NCI-H2081 (cell line): ENCODE data around the gene SYT15.

Experiments
- DNase-seq, 2 experiments: peaks; one replicate each; lab custom pipeline; 2025; lab: John Stamatoyannopoulos, UW

SYT15 gene

DNA sequence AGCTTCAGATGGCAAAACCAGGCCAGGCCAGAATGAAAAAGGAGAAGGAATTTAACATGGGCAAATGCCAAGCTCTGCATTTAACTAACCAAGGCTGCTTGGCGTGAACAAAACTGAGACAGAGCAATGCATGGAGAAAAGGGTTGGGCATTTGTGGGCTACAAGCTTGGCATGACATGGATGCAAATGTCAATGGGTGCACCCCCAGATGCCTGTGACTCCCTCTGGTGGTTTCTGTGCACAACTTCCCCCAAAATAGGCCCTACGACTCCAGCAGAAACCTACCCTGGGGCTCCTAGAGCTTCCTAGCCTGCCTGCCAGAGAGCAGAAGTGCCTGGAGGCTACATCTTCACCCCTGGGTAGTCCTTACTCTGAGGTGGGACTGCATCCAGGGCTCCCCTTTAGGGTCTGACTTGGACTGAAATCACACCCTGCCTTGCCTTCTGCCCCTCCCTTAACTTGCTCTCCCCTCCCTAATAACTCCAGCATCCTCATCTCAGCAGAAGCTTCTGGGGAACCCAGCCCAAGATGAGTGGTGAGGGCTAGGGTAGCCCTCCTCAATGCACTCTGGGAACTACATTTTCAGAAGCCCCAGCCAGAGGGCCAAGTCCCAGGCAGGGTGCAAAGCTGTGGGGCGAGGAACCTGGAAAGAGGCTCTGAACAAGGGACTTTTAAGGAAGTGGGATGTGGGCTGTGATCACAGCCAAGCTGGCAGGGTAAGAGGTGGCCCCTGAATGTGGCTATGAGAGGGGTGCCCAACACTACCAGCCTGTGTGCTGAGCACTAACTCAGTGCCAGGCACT lies 33.7 kb upstream of the SYT15 start:
- DNase-seq: no peak

DNA sequence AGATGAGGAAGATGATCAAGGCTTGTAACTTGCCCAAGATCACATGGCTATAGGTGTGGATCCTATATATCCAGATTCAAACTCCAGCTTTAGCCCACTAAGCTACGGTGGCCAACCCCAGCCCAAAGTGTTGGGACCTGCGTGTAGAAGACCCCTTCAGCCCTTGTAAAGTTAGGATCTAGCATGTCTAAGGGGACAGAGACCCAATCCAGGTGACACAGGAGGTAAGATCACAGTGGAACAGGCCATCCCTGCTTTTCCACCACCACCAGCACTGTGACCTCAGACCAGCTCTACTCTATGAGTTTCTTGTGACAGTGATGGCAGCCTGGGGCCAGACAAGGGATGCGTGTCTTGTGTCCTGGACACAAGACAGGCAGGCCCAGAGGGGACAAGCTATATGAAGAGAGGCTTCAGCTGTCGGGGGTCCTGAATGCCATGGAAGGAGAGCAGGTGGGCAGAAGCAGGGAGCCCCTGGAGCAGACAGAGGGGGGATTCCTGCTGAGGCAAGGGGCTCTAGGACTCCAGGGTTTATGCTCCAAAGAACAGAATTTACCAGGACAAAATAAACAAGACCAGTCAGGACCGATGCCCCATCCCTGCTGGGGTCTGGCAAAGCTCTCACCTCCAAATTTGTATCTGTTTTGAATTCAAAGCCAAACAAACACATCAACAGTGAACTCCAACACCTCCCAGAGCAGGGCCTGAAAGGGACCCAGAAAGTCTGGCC lies 32.9 kb upstream of the SYT15 start:
- no peak for DNase-seq

DNA sequence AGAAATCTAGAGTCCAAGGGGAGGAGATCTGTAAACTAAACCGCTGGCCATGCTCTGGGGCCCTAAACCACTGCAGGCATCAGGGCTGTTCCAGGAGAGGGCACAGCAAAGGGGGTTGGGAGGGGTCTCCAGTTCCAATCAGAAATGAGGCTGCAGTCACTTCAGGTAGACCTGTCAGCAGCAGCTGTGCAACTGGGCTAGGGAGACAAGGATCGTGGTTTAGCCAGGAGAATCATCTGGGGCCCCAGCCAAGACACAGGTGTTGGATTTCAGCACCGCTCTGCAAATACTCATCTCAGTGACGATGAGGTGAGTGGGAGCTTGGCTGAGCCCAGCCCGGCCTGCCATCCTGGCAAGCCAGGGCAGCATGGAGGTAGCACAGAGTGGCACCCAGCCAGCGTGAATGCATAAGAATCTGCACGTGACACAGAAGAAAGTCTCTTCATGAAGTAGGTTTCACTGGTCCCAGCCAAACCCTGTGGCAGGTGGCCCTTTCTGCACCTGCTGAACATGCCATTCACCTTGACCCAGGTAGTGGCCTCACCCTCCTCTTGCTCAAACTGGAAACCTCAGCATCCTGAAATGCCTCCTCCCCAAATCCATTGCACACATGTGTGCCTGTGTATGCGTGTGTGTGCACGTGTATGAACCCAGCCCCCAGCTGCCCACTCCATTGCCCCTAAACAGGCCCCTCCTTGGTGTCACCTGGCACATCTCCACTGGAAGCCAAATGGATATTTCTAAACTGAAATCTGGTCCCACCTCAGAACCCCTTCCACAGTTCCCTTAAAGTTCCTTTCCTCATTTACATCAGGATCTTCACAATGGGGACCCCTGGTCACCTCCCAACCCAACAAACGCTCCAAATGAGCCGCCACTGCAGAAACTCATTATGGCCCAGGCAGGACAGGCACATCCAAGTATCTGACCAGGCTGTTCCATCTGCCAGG lies 32.1 kb upstream of the SYT15 start:
- DNase-seq: no peak

DNA sequence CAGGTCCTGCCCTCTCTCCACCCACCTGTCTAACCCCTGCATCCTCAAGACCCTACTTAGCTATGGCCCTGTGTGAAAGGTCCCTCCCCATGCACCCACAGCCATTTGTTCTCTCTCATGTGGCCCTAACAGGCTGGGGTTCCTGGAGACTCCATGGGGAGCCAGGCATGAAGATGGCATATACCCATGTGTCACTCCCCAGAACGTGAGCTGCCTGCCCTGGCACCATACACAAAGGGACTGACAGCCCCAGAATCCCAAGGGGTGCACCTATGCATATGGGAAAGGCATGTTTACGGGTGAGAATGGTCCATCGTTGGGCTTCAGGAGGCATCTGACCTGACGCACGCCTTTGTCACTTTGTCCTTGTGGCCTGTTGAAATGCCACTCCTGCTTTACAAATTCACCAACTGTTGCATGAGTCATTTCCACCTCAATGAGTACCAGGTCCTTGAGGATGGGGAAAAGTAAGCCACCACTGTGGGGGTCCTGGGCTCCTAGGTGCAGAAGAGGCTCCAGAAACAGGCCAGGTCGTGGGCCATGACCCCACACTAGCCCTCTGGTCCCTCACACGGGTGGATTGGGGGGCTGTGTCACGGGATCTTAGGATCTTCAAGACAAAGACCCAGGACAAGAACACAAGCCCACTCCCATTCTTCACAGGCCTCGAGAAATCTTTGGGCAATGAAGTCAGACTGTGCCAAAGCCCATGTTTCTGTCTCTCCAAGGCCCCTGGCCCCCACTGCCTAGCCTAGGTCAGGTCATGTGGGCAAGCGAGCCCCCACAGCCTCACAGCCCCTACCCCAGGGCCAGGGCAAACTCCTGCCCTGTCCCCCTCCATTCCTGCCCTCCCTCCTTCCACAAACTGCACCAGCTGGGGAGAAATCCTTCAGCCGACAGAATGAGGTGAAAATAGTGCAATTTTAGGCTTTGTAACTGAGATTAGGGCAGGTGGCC lies 31.1 kb upstream of the SYT15 start:
- DNase-seq: no peak

DNA sequence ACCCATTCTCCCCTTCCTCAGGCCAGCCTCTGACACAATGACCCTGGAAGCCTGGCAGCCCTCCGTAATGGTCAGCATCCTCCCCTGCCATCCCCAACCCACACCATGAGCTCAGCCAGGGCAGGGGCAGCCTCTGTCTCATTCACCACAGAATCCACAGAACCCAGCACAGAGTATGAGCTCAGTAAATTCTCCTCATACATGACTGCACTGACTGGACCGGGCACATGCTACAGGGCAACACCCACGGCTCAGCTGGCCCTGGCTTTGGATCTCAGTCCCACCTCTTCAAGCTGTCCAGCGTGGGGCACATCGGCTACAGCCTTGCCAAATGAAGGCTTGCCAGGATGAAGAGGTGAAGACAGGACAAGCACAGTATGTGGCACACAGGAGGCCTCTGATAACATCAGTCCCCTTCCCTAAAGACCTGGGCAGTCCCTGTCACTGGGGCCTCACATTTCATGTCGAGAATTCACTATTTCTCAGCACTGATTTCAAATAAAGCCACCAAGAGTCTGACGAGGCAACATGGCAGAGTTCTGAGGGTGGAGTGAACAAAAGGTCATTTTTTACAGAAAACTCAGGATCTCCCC lies 30.3 kb upstream of the SYT15 start:
- DNase-seq: no peak

DNA sequence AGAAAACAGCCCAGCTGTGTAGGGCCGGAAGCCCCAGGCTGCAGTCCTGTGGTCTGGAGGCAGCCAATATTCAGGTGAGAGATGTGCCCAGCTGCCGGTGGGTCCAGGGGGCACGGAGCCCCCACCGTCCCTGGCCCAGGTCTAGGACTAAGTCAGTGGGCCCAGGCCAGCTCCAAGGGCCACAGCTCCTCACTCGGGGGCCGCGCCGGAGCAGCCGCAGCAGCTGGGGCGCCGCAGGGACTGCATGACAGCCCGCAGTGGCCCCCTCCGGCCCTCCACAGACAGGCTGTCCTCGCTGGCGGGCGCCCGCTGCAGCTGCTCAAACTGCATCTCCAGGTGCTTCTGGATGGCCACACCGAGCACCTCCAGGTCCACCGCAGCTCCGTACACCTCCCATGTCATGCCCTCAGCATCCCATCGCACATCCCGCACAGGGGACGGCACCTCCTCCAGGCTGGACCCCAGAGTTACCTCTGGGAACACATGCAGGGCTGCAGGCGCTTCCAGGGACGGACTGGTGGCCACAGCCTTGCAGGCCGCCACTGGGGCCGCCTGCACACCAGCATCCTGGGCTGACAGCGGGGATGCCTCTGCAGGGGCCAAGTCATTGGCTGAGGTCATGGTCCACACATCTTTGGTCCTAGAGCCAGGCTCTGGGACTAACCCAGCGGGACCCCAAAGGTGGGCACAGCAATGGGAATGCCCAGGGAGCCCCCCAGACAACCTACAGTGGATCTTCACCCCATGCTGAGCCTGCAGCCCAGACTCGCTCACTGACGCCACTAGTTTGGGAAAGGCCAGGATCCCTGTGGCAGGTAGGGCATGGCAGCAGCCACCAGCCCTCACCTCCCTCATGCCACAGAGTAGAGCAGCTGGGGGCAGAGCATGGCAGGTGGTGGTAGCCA lies 29.5 kb upstream of the SYT15 start:
- no peak for DNase-seq

DNA sequence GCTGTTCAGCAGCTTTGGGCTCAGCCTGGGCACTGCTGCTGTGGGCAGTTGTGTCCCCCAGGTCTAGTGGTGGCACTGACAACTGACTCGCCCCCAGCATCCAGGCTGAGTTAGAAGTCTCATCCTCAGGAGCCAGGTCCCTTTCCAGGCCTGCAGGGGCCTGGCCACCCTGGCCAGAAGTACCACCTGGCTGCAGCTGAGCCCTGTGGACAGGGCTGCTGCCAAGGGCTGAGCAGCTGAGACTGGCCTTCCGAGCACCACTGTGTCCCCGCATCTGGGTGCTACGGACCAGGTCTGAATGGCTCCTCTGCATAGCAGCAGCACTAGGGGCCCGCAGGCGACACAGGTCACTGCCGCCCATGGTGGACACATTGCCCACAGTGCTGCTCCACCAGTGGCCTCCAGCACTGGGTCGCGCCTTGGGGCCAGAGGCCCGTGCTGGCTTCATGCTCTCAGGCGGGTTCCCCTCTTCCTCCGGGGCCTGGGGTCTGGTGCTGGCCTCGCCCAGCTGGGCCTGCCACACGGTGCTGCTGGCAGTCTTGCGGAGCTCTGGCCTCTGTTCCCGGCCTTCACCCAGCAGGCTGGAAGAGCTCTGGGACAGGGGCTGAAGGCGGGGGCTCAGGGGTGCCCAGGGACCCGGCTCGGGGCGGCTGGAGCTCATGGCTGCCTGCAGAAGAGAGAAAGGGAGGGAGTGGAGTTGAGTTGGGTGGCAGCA lies 28.7 kb upstream of the SYT15 start:
- no peak for DNase-seq

DNA sequence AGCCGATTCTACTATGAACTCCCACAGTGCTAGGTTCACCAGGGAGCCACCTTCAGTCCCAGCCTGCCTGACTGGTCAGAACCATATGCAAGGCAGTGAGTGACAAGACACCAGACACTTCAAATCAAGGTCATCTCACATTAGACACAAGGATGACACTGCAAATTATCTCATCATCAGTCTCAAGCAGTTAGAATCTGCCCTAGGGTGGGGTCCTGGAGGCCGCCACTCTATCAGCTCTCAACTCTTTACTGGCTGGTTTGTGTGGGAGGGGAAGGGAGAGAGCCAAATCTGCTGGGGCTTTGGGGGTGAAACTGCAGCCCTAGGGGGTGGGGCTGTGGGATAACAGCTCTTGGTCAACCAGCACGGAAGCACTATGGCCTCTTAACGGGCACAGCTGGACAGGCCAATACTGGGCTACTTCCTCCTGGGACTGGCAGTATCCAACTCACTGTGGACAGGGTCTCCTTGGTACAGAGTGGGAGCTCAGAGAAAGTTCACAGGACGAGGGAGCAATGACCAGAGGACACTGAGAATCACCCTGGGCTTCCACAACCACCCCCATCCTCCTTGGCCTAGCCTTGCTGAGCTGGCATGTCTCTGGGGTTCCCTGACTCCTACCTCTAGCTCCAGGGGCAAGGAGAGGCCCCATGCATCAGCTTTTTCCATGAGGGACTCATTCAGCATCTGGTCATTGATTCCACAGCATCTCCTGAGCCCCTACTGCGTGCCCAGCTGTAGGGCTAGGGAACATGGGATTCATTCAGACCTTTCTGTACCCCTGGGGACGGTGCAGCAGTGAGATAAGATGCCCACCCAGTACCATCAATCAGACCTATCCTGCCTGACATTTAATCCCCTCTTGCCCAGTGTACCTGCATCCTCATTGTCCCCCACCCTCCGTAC lies 27.9 kb upstream of the SYT15 start:
- no peak for DNase-seq

DNA sequence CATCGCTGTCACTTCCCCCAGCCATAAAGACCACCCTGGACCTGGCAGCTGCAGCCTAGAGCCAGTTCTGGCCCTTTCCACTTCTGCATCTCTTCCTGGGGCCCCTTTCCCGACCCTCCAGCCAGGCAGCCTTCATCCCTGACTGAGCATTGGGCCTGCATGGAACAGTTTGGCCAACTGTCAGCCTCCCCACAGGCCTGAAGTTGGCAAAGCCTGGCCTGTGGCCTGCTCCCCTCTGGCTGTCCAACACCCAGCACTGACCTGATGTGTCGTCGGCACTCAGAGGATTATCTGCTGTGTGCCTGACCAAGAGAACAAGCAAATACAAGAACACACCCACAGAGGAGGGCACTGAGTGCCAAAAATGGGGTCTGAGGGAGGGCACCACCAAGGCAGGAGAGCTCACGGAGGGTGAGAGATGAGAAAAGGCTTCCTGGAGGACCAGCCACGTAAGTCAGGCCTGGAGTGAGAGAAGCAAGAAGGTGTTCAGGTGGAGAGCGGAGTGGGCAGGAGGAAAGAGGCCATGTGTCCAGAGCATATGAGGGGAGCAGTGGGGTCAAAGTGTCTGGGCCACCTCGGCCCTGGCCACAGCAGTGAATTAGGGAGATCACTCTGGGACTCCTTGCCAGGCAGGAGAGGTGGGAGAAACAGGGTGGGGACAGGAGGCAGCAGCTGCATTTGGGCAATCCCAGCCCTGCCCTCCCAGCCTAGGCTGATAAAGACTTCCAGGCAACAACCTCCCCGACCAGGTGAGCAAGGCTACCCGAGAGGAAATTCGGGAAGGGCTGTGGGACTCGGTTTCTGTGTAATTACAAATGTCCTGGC lies 27.0 kb upstream of the SYT15 start:
- DNase-seq: no peak

DNA sequence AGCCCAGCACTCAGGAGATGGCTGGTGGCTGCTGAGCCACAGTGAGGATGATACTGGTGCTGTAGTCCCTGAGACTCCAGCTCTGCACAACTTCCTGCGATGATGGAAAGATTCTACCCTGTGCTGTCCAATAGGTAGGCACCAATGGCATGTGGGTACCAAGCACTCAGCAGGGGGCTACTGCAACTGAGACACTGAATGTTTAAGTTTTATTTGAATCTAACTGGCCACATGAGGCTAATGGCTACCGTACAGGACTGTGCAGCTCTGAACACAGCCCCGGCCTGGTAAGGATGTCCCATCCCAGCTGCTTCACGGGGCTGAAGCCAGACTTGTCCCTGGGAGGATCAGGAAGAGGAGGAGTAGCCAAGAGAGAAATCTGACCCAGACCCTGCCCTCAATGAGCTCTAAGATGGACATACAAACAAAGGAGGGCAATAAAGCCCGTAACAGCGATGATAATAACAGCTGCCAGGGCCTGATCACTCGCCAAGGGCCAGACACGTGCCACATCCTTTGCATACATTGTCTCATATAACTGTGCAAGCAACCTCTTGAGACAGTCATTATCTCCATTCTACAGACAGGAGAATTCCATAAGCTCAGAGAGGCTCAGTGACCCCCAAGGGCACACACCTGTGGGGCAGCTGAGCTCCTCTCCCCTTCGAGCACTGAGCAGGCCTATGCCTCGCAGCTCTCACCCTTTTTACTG lies 26.2 kb upstream of the SYT15 start:
- no peak for DNase-seq

DNA sequence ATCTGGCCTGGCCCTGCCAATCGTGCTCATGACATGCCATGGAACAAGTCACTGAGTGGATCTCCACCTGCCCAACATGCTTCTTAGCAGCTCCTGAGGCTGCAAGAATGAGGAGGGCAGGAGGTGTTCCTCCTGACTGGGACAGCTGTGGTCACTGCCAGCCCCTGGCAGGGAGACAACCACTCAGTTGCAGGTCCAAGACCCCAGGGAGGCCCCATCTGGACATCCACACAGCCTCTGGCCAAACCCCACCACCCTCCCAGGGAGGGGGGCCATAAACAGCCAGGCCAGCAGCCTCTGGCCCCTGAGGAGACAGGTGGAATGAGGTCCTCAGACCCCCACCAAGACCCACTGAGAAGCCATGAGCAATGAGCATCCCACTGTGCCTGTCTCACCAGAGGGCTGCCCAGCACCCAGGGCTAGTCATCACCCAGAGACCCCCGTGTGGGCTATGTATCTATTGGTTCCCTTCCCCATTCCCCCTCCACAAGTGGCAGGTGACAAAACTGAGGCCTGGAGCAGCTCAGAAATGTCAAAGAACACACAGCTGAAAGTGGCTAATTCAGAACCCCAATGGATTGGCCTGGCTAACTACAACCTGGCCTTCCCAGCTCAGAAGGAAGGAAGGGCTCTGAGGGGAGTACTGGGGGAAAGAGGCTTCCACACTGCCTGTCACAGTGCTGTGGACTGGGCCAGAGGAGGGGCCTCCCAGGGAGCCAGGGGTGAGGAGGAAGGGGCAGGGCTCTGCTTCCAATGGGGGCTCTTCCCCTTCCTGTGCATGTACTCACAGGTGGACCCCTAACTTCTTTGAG lies 25.5 kb upstream of the SYT15 start:
- DNase-seq: no peak

DNA sequence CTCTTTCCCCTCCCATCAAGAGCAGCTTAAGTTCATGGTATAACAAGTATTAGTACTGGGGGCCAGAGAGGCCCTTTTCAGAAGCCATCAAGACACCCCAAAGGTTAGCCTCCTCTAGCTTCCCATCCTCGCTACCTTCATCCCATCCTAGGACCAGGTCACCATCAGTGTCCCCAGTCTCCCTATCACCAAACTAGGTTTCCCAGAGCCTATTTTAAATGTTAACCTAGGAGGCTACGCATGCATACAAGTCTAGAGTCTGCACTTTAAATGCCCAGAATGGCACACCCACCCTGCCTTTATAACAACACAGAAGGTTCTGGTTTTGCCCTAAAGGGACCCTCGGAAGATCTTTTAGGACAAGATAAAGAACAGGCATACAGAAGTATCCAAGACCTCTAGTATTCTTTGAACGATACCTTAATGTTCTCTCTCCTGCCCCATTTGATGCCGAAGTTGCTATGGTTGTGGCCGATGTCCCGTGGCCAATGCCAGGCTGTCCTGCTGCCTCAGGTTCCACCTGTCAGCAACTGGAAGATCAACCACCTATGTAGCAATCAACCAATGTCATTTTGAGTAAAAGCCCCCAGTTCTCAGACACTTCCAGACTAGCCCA lies 24.7 kb upstream of the SYT15 start:
- DNase-seq: no peak

DNA sequence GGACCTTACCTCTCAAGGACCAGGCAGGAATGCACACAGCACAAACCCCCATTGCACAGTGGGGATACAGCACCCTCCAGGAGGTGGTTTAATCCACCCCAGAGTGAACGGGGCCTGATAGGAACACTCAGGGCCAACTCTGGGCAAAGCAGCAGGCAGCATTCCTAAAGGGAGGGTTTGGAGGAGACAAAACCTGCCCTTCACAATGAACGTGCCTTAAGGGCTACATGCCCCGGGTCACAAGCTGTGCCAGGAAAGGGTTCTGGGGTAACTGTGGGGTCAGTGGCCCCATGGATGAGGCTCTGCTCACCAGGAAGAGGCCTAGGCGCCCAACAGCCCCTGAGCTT lies 23.6 kb upstream of the SYT15 start:
- no peak for DNase-seq

DNA sequence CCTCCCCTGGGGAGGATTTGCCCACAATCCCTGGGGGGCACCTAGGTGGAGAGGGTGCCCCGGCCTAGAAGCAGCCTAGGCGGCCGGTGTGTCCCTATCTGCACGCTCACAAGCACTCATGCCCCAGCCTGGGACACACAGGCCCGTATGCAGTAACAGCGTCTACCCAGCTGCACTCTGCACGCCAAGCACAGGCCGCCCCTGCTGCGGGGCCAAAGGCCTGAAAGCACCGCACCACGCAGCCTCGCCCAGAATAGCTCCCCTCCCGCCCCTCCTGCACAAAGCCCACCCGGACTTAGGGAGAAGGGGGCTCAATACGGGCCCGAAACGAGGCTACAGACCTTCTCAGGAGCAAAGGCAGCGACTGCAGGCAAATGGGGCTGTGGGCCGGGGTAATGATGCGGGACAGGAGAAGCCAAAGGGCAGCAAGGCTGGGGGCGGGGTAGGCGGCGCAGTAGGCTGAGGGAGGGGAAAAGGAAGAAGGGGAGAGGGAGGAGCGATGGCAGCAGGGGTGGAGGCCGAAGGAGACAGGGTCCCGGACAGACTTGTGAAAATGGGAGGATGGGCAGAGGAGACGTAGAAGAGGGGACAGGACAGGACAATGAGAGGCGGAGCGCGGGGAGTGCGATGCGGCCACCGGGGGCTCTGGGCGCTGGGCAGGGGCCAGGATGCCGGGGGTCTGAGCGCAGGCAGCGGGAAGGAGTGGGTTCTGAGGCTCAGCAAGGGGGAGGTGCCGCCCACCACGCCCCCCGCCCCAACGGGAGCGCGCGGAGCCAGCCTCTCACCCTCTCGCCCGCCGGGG lies 23.0 kb upstream of the SYT15 start:
- no peak for DNase-seq
